ENCODE measurements around the gene HABP2. TPM values are rescaled to one million over a fixed set of nuclear protein-coding genes. Genes with fewer than 3 reads are reported as not detected.

HABP2 gene
- not detected for total RNA-seq

GRCh38 chr10:113552701-113553100 is at the start of gene HABP2:
Gene HABP2, plus strand, starts transcription at chr10:113553053. Its CDS starts 69 bp downstream, at chr10:113553122.
- DNase-seq = no peak
- intact Hi-C loops (cut with DNase I) = no loop called here
- H3K27me3 ChIP-seq = no peaks in the 10 kb centered on the region
- no peaks in the 10 kb centered on the region for H3K9me3 ChIP-seq
- no peak within 1 kb of the TSS for H3K27ac ChIP-seq
- H3K36me3 ChIP-seq = no peaks in the 10 kb centered on the region
- peaks cover 8% of the 10 kb centered on the region in 2 donors for H3K4me1 ChIP-seq
- H3K4me3 ChIP-seq (replicated peaks in 1 of 3) = no peak within 1 kb of the TSS
- 64 to 76% methylated on average over 3 of the region's 3 CpGs for whole genome bisulfite sequencing, 2 donors
- TF ChIP-seq, protein P1, sequence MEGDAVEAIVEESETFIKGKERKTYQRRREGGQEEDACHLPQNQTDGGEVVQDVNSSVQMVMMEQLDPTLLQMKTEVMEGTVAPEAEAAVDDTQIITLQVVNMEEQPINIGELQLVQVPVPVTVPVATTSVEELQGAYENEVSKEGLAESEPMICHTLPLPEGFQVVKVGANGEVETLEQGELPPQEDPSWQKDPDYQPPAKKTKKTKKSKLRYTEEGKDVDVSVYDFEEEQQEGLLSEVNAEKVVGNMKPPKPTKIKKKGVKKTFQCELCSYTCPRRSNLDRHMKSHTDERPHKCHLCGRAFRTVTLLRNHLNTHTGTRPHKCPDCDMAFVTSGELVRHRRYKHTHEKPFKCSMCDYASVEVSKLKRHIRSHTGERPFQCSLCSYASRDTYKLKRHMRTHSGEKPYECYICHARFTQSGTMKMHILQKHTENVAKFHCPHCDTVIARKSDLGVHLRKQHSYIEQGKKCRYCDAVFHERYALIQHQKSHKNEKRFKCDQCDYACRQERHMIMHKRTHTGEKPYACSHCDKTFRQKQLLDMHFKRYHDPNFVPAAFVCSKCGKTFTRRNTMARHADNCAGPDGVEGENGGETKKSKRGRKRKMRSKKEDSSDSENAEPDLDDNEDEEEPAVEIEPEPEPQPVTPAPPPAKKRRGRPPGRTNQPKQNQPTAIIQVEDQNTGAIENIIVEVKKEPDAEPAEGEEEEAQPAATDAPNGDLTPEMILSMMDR (IDR thresholded peaks at IDR 0.05) = no peak
- TF ChIP-seq POLR2A (IDR thresholded peaks at IDR 0.05) = no peak

- Histone ChIP-seq H3K9me3 (no peaks in the 10 kb centered on the region), H3K27me3 (no peaks in the 10 kb centered on the region), H3K27ac (no peak overlapping the region), H3K36me3 (no peaks in the 10 kb centered on the region), H3K4me1 (peaks cover 28% of the 10 kb centered on the region in 2 donors), H3K4me3 (replicated peaks in 1 of 3) (no peak overlapping the region)
- WGBS, 2 donors = 89 to 94% methylated on average over 4 of the region's 4 CpGs
- no peak for TF ChIP-seq POLR2A (IDR thresholded peaks at IDR 0.05)
- TF ChIP-seq, protein P1 (IDR thresholded peaks at IDR 0.05) = no peak
- intact Hi-C loops (cut with DNase I) = no loop called here
- DNase-seq = no peak
Observed at GRCh38 chr10:113503930-113504329, 48.9 kb upstream of the HABP2 start.

GRCh38 chr10:113504423-113504822 is 48.4 kb upstream of the HABP2 start:
- Histone ChIP-seq H3K27me3 (no peaks in the 10 kb centered on the region), H3K4me1 (peaks cover 25% of the 10 kb centered on the region in 2 donors), H3K36me3 (no peaks in the 10 kb centered on the region), H3K27ac (no peak overlapping the region), H3K9me3 (no peaks in the 10 kb centered on the region), H3K4me3 (replicated peaks in 1 of 3) (no peak overlapping the region)
- TF ChIP-seq, protein P1 (IDR thresholded peaks at IDR 0.05) = no peak
- TF ChIP-seq POLR2A (IDR thresholded peaks at IDR 0.05) = no peak
- intact Hi-C loops (cut with DNase I) = no loop called here
- DNase-seq = no peak
- 92 to 97% methylated on average over 3 of the region's 3 CpGs for WGBS, 2 donors

DNA sequence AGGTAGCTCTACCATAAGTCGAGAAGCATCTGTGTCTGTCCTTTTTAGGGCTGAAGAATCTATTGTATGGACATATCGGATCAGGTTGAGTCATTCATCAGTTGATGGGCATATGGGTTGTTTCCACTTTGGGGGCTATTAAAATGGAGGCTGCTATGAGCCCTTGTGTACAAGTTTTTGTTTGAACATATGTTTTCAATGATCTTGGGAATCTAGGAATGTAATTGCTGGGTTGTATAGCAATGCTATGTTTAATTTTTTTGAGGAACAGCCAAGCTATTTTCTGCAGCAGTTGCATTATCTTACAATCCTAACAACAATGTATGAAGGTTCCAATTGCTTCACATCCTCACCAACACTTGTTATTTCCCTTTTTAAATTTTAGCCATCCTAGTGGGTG is 46.4 kb upstream of the HABP2 start:
- no peak for DNase-seq
- Histone ChIP-seq H3K27me3 (no peaks in the 10 kb centered on the region), H3K36me3 (no peaks in the 10 kb centered on the region), H3K4me1 (peaks cover 4 to 6% of the 10 kb centered on the region in 2 donors), H3K9me3 (no peaks in the 10 kb centered on the region), H3K4me3 (replicated peaks in 1 of 3) (no peak overlapping the region), H3K27ac (no peak overlapping the region)
- TF ChIP-seq, protein P1 (IDR thresholded peaks at IDR 0.05) = no peak
- TF ChIP-seq POLR2A (IDR thresholded peaks at IDR 0.05) = no peak
- 90 to 95% methylated on average over 2 of the region's 2 CpGs for WGBS, 2 donors
- intact Hi-C loops (cut with DNase I) = no loop called here

DNA sequence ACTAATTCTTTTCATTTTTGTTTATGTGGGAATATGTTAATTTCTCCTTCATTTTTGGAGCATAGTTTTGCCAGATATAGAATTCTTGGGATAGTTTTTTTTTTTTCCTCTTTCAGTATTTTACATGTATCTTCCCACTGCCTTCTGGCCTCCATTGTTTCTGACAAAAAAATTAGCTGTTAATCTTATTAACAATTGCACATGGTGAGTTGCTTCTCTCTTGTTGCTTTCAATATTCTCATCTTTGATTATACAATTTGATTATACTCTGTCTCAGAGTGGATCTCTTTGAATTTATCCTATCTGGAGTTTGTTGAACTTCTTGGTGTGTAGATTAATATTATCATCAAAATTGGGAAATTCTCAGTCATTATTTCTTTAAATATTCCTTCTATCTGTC is 41.4 kb upstream of the HABP2 start:
- DNase-seq = no peak
- no peak overlapping the region for H3K4me3 ChIP-seq (replicated peaks in 1 of 3)
- intact Hi-C loops (cut with DNase I) = no loop called here
- H3K36me3 ChIP-seq = no peaks in the 10 kb centered on the region
- H3K27ac ChIP-seq = no peak overlapping the region
- TF ChIP-seq POLR2A (IDR thresholded peaks at IDR 0.05) = no peak
- TF ChIP-seq, protein P1 (IDR thresholded peaks at IDR 0.05) = no peak
- H3K27me3 ChIP-seq = no peaks in the 10 kb centered on the region
- no peaks in the 10 kb centered on the region for H3K4me1 ChIP-seq
- no peaks in the 10 kb centered on the region for H3K9me3 ChIP-seq
